GM20431 (cell line): Measurements from ENCODE around the gene MSTN.
"Not testable (repeated sequence)": the region's sequence is repeated elsewhere in the genome, so short reads cannot be mapped to it uniquely, and the experiment has no call there.

ENCODE experiments used
- in situ Hi-C: fragments of 300-500 bp; cut with MseI, MboI; formaldehyde crosslinking; loops from one replicate; pipeline ENCODE4 v1.15.0; 2020; ENCODE audit warnings: low sequenced_read_pairs; ENCODE audit not compliant: unreplicated experiment

MSTN gene

DNA sequence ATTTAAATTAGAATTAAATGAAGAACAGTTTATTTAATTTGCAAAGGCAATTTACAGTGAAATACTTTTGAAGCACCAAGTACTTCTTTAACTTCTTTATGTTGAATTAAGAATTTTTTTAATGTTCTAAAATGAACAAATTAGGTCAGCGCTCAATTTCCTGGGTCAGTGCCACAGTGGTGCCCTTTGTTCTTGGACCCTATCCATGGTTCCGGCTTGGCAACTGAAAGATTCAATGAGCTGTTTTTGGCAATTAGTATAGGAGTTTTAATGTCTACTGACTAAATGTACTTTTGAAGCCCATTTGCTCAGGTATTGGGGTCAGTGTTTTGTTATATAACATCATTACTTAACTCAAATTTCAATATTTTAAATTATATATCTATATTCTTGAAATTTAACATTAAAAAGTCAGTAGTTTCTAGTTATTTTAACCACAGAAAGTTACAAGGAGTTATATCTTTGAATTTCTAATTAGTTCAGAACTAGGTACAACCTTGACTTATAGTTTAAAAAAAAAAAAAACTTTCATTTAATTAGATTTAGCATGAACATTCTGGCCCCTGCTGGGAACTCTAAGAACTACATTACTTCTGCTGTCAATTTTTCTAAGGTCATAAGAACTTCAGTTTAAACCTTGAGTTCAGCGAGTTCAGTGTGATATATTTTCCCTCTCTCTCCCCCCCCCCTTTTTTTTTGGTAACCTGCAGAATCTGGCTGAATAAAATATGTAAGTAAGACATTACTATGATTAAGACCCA is 7.6 kb upstream of the MSTN start:
- in situ Hi-C loops: loop anchor here (25.0 kb wide), 1 partner anchor 408 kb away; the partner anchor contains the start of genes ANKAR and ASNSD1

DNA sequence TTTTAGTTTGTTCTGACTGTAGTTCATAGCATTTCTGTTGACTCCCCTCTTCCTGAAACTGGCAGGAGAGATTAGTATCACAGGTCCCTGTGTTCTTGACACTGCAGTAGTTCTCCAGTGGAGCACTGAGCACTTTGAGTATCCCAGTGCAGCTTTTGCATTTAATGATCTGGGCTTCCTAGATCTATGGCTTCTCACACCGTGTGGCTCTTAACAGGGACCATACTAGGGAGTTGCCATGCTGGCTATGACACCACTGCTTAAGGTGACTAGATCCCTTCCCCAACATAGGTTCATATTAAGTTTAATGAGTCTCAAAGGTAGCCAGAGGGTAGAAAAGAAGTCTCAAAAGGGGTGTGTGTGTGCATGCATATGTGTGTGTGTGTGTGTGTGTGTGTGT is 6.2 kb upstream of the MSTN start:
- in situ Hi-C loops: loop anchor here (25.0 kb wide), 1 partner anchor 406 kb away; the partner anchor contains the start of genes ANKAR and ASNSD1

DNA sequence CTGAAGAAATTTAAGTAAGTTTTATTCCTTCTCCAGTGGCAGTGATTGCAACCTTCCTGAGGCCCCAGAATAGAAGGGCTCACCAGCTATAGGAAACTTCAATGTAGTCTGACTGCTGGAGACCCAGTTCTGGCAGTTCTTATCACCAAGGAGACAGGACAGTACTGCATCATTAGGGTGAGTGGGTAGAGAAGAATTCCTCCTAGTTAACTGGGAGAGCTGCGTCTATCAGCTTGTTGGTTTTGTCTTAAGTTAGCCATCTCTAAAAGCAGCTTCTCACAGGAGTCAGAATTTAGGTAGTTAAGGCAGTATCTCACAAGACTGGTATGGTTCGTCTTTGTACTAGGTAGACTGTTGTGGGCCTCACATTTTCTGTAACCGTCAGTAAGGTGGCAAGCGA is 3.3 kb upstream of the MSTN start:
- in situ Hi-C loops: loop anchor here (25.0 kb wide), 1 partner anchor 404 kb away; the partner anchor contains the start of genes ANKAR and ASNSD1

DNA sequence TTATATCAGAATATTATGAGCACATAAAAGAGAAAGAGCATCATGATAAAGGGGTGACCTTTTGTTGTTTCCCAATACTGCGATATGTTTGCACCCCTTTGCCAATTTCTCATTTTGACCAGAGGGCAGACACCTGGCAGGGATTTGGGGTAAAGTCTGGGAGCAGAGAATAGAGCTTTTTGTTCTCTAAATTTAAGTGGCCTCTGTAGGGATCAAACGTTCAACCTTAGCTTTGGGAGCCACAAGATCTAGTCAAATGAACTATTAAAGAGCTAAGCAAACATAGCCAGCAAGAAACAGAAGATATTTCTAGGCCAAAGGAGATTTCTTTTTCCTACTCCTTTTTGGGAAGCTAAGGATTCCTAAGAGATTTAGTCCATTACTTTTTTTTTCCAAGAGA is 1.1 kb upstream of the MSTN start:
- in situ Hi-C loops: loop anchor here (25.0 kb wide), 1 partner anchor 401 kb away; the partner anchor contains the start of genes ANKAR and ASNSD1

DNA sequence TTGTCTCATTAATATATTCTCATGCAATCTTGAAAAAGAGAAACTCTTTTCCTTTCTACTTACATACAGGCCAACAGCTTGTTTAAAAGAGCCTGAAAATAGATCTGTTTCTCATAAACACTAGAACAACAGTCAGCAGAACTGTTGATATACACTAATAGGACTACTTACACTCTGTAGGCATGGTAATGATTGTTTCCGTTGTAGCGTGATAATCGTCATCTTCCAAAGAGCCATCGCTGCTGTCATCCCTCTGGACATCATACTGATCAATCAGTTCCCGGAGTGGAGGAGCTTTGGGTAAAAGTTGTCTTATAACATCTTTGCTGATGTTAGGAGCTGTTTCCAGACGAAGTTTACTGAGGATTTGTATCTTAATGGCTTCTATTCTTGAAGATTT is 476 bp downstream of the MSTN start:
- in situ Hi-C loops: loop anchor here (25.0 kb wide), 1 partner anchor 400 kb away; the partner anchor contains the start of genes ANKAR and ASNSD1

DNA sequence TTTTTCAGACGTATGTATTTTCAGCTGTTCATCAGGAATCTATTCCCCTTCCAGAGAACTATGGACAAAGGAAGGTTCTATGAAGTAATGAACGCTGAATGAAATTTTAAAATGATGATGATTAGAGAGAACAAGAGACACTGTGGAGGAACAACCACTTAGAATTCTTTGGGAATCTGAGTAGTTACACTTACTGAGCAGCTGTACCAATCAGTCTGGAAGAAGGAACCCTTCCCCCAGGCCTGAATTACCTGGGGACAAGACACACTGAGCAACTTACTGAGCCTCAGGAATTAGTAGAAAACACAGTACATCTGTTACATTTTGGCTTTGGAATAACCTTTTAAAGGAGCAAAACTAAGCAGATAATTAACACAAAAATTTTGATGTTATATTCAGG is 1.9 kb downstream of the MSTN start:
- in situ Hi-C loops: loop anchor here (25.0 kb wide), 1 partner anchor 398 kb away; the partner anchor contains the start of genes ANKAR and ASNSD1

DNA sequence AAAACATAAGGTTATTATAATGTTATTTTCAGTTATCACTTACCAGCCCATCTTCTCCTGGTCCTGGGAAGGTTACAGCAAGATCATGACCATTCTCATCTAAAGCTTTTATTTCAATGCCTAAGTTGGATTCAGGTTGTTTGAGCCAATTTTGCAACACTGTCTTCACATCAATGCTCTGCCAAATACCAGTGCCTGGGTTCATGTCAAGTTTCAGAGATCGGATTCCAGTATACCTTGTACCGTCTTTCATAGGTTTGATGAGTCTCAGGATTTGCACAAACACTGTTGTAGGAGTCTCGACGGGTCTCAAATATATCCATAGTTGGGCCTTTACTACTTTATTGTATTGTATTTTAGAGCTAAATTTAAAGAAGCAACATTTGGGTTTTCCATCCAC is 2.5 kb downstream of the MSTN start:
- in situ Hi-C loops: loop anchor here (25.0 kb wide), 1 partner anchor 398 kb away; the partner anchor contains the start of genes ANKAR and ASNSD1

DNA sequence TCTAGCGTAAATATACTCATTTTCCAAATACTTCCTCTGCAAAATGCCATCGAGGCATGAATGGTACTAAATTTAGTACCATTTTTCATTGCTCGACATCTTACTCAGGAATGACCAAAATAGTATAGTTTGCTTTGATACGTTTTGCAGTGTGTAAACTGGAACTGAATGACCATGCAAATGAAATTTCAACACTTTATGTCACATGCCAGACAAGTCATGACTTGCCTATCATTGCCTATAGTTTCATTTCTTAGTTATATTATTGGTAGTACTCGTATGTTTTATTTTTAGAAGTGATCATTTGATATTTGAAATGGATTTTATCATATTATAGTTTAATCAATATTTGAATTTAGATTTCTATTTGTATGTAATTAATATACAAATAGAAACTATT is 9.1 kb downstream of the MSTN start:
- in situ Hi-C loops: loop anchor here (25.0 kb wide), 1 partner anchor 391 kb away; the partner anchor contains the start of genes ANKAR and ASNSD1

DNA sequence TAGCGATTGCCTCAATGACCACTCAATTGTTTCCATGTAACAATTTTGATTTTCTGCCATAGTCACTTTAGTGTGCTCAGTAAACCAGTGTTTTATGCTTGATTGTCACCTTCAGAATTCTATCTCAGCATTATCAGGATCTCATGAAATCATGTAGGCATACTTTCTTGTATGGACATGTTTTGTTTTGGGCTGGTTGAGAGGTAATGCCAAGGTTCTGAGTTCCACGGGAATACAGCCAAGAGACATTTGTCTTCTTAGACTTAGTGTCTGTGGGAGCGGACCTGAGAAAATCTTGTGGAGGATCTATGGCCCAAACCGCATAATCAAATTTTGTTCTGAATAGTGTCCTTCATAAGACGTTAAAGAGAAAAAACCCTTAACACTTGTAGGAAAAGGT is 10.2 kb downstream of the MSTN start:
- in situ Hi-C loops: loop anchor here (25.0 kb wide), 1 partner anchor 390 kb away; the partner anchor contains the start of genes ANKAR and ASNSD1

DNA sequence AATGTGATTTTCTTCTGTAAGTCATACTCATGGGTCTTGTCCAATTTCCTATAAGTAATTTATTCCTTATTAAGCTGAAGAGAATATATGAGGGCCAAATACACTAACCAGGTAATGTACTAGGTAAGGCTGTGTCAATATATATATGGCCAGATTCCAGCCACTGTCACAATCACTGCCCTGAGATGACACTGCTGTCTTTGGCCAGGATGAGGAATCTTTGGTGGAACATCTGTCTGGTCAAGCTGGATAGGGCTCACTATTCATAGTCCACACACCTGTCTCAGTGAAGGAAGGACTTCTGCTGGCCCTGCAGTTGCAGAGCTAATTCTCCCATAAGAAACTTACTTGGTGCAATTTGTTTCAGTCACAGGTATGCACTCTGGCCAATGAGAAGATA is 11.3 kb downstream of the MSTN start:
- in situ Hi-C loops: loop anchor here (25.0 kb wide), 1 partner anchor 389 kb away; the partner anchor contains the start of genes ANKAR and ASNSD1

DNA sequence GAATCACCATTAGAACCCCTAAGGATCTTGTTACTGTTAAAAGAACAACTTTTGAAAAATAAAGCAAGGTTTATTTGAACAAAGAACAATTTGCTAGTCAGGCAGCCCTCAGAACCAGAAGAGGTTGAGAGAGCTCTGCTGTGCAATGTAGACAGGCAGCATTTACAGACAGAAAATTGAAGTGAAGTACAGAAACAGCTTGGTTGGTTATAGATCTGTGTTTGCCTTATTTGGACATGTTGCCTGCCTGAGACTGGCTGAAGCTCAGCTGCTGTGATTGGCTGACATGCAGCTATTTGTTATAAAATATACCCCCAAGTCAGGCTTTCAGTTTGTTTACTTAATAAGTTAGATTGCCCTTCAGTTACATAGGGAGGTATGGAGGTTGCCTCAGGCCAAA is 12.5 kb downstream of the MSTN start:
- in situ Hi-C loops: loop anchor here (25.0 kb wide), 1 partner anchor 388 kb away; the partner anchor contains the start of genes ANKAR and ASNSD1

DNA sequence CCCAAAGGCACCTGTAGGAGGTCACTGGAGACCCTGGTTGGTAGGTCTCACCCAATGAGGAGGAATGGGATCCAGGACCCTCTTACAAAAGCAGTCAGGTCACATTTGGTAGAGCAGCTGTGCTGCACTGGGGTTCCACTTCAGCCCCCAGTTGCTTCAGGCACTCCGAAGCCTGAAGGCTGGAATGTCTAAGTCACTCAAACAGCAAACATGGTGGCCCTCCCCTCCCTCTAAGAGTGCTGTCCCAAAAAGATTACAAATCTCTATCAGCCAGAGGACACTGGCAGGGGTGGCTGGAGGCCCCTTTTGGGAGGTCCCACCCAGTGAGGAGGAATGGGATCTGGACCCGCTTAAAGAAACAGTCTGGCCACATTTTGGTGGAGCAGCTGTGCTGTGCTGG is 17.7 kb downstream of the MSTN start:
- in situ Hi-C loops: no loop called here

DNA sequence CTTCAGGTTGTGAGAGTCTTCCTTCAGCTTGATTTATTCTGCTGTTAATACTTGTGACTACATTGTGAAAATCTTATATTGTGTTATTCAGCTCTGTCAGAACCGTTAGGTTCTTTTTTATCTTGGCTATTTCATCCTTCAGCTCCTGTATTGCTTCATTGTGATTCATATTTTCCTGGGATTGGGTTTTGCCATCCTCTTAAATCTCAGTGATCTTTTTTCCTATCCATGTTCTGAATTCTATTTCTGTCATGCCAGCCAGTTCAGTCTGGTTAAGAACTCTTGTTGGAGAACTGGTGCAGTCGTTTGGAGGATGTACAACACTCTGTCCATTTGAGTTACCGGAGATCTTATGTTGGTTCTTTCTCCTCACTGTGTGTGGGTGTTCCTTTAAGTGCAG is 19.1 kb downstream of the MSTN start:
- in situ Hi-C loops: no loop called here

DNA sequence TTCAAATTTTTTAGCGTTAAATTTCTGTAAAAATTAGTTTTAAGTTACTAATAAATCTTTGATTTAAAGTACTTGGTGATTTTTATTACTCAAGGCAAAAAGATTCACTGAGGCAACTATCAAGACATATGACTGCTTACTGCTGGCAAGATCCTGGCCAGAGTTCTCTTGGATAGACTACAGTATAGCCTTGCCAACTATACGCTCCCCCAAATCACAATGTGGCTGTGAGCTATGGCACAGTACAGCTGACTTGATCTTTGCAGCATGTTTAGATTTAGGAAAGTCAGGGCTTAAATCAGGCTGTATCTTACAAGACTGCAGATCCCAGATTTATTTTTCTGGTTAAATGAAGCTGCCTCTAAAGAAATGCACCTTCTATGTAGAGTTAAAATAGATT is 26.5 kb downstream of the MSTN start:
- in situ Hi-C loops: no loop called here

DNA sequence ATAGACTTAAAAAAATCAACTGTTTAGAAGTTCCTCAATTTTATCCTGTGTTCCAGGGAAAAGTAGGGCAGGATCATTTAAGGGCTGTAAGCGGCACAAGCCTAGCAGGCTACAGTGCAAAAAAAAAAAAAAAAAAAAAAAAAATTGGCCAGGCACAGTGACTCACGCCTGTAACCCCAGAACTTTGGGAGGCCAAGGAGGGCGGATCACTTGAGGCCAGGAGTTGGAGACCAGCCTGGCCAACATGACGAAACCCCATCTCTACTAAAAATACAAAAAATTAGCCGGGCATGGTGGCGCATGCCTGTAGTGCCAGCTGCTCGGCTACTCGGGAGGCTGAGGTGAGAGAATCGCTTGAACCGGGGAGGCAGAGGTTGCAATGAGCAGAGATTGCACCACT is 28.1 kb downstream of the MSTN start:
- in situ Hi-C loops: not testable (repeated sequence)

DNA sequence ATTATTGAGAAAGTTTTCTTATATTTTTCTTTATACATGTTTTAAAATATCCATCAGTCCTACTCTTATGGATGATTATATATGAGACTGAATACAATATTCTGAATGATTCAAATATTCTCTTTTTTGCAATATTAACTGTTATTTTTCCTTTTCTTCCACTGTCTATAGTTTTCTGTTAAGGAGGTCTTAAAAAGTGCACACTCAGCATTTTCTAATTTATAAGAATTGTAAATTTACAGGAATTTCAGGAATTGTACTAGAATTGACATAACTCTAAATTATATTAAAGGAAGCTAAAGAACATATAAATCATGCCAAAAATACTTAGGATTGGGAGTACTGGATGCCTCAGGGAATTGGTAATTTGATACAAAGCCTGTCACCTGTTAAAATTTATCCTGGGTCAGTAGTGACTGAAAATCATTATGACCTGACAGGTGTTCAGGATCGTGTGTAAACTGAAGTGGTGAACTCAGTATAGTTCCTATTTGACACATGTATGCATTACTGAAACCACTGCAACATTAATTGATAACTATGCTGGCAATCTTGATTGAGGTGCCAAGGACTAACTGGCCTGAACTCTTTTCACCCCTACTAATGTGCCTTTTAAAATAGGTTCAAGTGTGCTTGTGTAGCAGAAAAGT is 30.4 kb downstream of the MSTN start:
- in situ Hi-C loops: no loop called here

DNA sequence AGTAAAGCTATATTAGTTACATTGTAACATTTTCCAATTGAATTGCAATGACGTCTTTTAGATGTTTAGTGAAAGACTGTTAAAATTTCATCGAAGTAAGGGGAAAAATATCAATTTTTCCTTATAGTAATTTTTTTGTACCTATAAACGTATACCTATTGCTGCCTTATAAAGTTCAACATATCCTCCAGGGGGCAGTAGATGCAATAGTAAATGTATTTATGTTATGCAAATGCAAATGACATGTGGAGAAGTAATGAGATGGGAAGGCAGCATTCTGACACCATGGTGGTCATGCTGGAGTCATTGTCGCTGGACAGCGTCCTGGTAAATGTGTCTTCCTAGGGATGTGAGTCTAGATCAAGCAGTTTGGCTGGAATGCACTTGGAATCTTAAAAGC is 38.7 kb downstream of the MSTN start:
- in situ Hi-C loops: no loop called here

DNA sequence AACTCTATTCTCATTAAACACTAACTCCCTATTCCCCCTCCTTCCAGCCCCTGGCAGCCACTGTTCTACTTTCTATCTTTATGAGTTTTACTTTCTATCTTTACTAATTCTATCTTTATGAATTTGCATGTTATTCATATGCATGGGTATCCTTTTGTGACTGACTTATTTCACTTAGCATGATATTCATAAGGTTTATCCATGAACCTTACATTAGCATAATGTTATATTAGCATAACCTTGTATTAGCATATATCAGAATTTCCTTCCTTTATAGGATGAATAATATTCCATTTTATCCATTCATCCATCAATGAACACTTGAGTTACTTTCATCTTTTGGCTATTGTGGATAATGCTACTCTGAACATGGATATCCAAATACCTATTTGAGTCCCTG is 41.8 kb downstream of the MSTN start:
- in situ Hi-C loops: no loop called here

DNA sequence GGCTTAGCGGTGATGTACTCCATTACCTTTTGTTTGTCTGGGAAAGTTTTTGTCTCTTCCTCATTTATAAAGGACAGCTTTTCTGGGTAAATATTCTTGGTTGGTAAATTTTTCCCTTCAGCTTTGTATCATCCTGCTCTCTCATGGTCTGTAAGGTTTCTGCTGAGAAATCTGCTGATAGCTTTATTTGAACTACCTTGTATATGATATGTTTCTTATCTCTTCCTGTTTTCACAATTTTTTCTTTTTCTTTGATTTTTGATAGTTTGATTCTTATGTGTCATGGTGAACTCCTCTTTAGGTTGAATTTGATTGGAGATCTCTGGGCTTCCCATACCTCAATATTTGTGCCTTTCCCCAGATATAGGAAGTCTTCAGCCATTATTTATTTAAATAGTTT is 44.7 kb downstream of the MSTN start:
- in situ Hi-C loops: no loop called here

DNA sequence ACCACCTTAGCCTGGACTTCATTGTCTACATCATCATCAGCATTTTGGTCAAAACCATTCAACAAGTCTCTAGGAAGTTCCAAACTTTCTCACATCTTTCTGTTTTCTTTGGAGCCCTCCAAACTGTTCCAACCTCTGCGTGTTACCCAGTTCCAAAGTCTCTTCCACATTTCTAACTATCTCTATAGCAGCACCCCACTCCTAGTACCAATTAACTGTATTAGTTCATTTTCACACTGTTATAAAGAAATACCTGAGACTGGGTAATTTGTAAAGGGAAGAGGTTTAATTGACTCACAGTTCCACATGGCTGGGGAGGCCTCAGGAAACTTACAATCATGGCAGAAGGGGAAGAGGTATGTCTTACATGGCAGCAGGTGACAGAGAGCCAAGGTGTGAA is 46.6 kb downstream of the MSTN start:
- in situ Hi-C loops: not testable (repeated sequence)
